WTC11 (cell line): ENCODE results near the gene TCAF1. TPM values are rescaled to one million over a fixed set of nuclear protein-coding genes. Genes with fewer than 3 reads are reported as not detected.

Experiments
- ATAC-seq: fragments of 200-7000 bp; cut with Tn5 transposase; 2 replicates; pipeline ENCODE4 v1.10.0; 2021; ENCODE audit warnings: mild to moderate bottlenecking, moderate library complexity
- CTCF ChIA-PET: fragments of 300-600 bp; sonication (Branson Sonifier 250); formaldehyde crosslinking; loops from one replicate; lab custom pipeline; 2021; ENCODE audit warnings: antibody characterized with exemption; lab: Charles Lee
- POLR2A ChIA-PET: fragments of 350-600 bp; sonication (Branson Sonifier 250); formaldehyde crosslinking; loops from one replicate; lab custom pipeline; 2021; ENCODE audit warnings: antibody characterized with exemption; lab: Charles Lee
- DNase-seq: peaks from one replicate; pipeline ENCODE4 v3.0.0; 2021; ENCODE audit warnings: low spot score
- H3K27ac Mint-ChIP-seq: 2 replicates; pipeline ENCODE4 v1.8.0; 2021; ENCODE audit warnings: mixed read lengths
- H3K27me3 Mint-ChIP-seq: 2 replicates; pipeline ENCODE4 v1.8.0; 2021; ENCODE audit warnings: low read depth, mild to moderate bottlenecking, moderate library complexity, mixed read lengths
- H3K36me3 Mint-ChIP-seq: 2 replicates; pipeline ENCODE4 v1.8.0; 2021; ENCODE audit warnings: mixed read lengths
- H3K4me1 Mint-ChIP-seq: 2 replicates; pipeline ENCODE4 v1.8.0; 2022; ENCODE audit warnings: mixed read lengths
- H3K4me3 Mint-ChIP-seq: 2 replicates; pipeline ENCODE4 v1.8.0; 2021; ENCODE audit warnings: mild to moderate bottlenecking, moderate library complexity, mixed read lengths
- H3K9me3 Mint-ChIP-seq: 2 replicates; pipeline ENCODE4 v1.8.0; 2021; ENCODE audit warnings: mixed read lengths
- ARID4B ChIP-seq: sonication (generic); formaldehyde crosslinking; IDR thresholded peaks from 2 replicates; pipeline ENCODE4 v1.8.0; 2023; ENCODE audit warnings: missing genetic modification reagents, mild to moderate bottlenecking, borderline replicate concordance
- ATF6 ChIP-seq: sonication (generic); formaldehyde crosslinking; IDR thresholded peaks from 2 replicates; pipeline ENCODE4 v1.8.1; 2023; ENCODE audit warnings: mild to moderate bottlenecking, missing genetic modification reagents
- CBFB ChIP-seq: sonication (generic); formaldehyde crosslinking; IDR thresholded peaks from 2 replicates; pipeline ENCODE4 v1.8.1; 2022; ENCODE audit warnings: mild to moderate bottlenecking, low read depth, missing genetic modification reagents
- FOXJ3 ChIP-seq: sonication (generic); formaldehyde crosslinking; IDR thresholded peaks from 2 replicates; pipeline ENCODE4 v1.9.0; 2021; ENCODE audit warnings: missing genetic modification reagents, mild to moderate bottlenecking, borderline replicate concordance
- FOXP1 ChIP-seq: sonication (generic); formaldehyde crosslinking; IDR thresholded peaks from 2 replicates; pipeline ENCODE4 v1.8.0; 2022; ENCODE audit warnings: missing genetic modification reagents, mild to moderate bottlenecking, moderate library complexity, borderline replicate concordance
- HMGXB4 ChIP-seq: sonication (generic); formaldehyde crosslinking; IDR thresholded peaks from 2 replicates; pipeline ENCODE4 v1.8.1; 2023; ENCODE audit warnings: mild to moderate bottlenecking, moderate library complexity, missing genetic modification reagents
- MLX ChIP-seq: sonication (generic); formaldehyde crosslinking; IDR thresholded peaks from 2 replicates; pipeline ENCODE4 v1.8.1; 2023; ENCODE audit warnings: mild to moderate bottlenecking, missing genetic modification reagents, moderate library complexity
- MXD4 ChIP-seq: fragments of 250-450 bp; sonication (Bioruptor Pico); IDR thresholded peaks from 2 replicates; pipeline ENCODE4 v1.8.0; 2021; ENCODE audit warnings: mild to moderate bottlenecking, moderate library complexity, borderline replicate concordance
- NFATC4 ChIP-seq: fragments of 250-450 bp; sonication (Bioruptor Pico); IDR thresholded peaks from 2 replicates; pipeline ENCODE4 v1.9.0; 2021; ENCODE audit warnings: mild to moderate bottlenecking
- NFE2L1 ChIP-seq: sonication (generic); formaldehyde crosslinking; IDR thresholded peaks from 2 replicates; pipeline ENCODE4 v1.8.1; 2023; ENCODE audit warnings: missing genetic modification reagents
- NR3C1 ChIP-seq: sonication (generic); formaldehyde crosslinking; conservative IDR thresholded peaks from 2 replicates; pipeline ENCODE4 v1.8.1; 2023; ENCODE audit warnings: low read depth, mild to moderate bottlenecking, missing genetic modification reagents
- PRDM15 ChIP-seq: sonication (generic); formaldehyde crosslinking; IDR thresholded peaks from 2 replicates; pipeline ENCODE4 v1.8.0; 2022; ENCODE audit warnings: missing genetic modification reagents
- PRRX2 ChIP-seq: fragments of 250-450 bp; sonication (Bioruptor Pico); IDR thresholded peaks from 2 replicates; pipeline ENCODE4 v1.8.0; 2021; ENCODE audit warnings: mild to moderate bottlenecking
- RORB ChIP-seq: fragments of 250-450 bp; sonication (Bioruptor Pico); IDR thresholded peaks from 2 replicates; pipeline ENCODE4 v1.9.0; 2021; ENCODE audit warnings: mild to moderate bottlenecking
- SOX15 ChIP-seq: fragments of 250-450 bp; sonication (Bioruptor Pico); IDR thresholded peaks from 2 replicates; pipeline ENCODE4 v1.9.0; 2021; ENCODE audit warnings: mild to moderate bottlenecking
- SP1 ChIP-seq: sonication (generic); formaldehyde crosslinking; conservative IDR thresholded peaks from 2 replicates; pipeline ENCODE4 v1.8.1; 2022; ENCODE audit warnings: missing genetic modification reagents
- TEAD1 ChIP-seq: sonication (generic); formaldehyde crosslinking; IDR thresholded peaks from 2 replicates; pipeline ENCODE4 v1.8.0; 2022; ENCODE audit warnings: mild to moderate bottlenecking, missing genetic modification reagents
- TP53 ChIP-seq: sonication (generic); formaldehyde crosslinking; IDR thresholded peaks from 2 replicates; pipeline ENCODE4 v1.8.1; 2023; ENCODE audit warnings: mild to moderate bottlenecking, missing genetic modification reagents
- ZBTB43 ChIP-seq: sonication (generic); formaldehyde crosslinking; IDR thresholded peaks from 2 replicates; pipeline ENCODE4 v1.8.1; 2023; ENCODE audit warnings: mild to moderate bottlenecking, missing genetic modification reagents
- ZNF219 ChIP-seq: sonication (generic); formaldehyde crosslinking; IDR thresholded peaks from 2 replicates; pipeline ENCODE4 v1.8.0; 2023; ENCODE audit warnings: missing genetic modification reagents, mild to moderate bottlenecking, borderline replicate concordance
- ZNF423 ChIP-seq: fragments of 250-450 bp; sonication (Bioruptor Pico); IDR thresholded peaks from 2 replicates; pipeline ENCODE4 v2.1.2; 2022; ENCODE audit warnings: mild to moderate bottlenecking, moderate library complexity
- ZNF671 ChIP-seq: fragments of 250-450 bp; sonication (Bioruptor Pico); IDR thresholded peaks from 2 replicates; pipeline ENCODE4 v1.8.0; 2021; ENCODE audit warnings: mild to moderate bottlenecking
- total RNA-seq: library from RNA; stranded (reverse); gene quantifications from 3 replicates; pipeline ENCODE4 v1.2.3, GENCODE V29; 2021

Gene TCAF1
- total RNA-seq, 1 experiment from 2014 or later = 52.7 TPM

- H3K27ac Mint-ChIP-seq = no peak overlapping the region
- H3K27me3 Mint-ChIP-seq = no peaks in the 10 kb centered on the region; the same call in 1 of the 2 replicates
- no peaks in the 10 kb centered on the region for H3K36me3 Mint-ChIP-seq
- ChIA-PET CTCF (no interaction called here), POLR2A (no interaction called here)
- H3K4me3 Mint-ChIP-seq = no peak overlapping the region
- DNase-seq = no peak
- no peak for ATAC-seq
- H3K9me3 Mint-ChIP-seq = peaks cover 5% of the 10 kb centered on the region; the same call in 1 of the 2 replicates
- TF ChIP-seq ATF6 = no peak
- TF ChIP-seq HMGXB4 = no peak
- TF ChIP-seq NFATC4 (CRISPR knock-in tag) = no peak
- TF ChIP-seq MLX (CRISPR knock-in tag) = no peak
- no peak for TF ChIP-seq CBFB (CRISPR knock-in tag)
- TF ChIP-seq ARID4B (CRISPR knock-in tag) = no peak
- TF ChIP-seq ZNF423 = no peak
- no peak for TF ChIP-seq RORB
- TF ChIP-seq ZNF671 (CRISPR knock-in tag) = no peak
- TF ChIP-seq TEAD1 (CRISPR knock-in tag) = no peak
- no peak for TF ChIP-seq TP53 (CRISPR knock-in tag)
- no peak for TF ChIP-seq MXD4
- no peak for TF ChIP-seq NFE2L1 (CRISPR knock-in tag)
- TF ChIP-seq SOX15 (CRISPR knock-in tag) = no peak
- no peaks in the 10 kb centered on the region for H3K4me1 Mint-ChIP-seq
Observed at GRCh38 chr7:143931739-143932138, 29.8 kb upstream of the TCAF1 start.

- Mint-ChIP-seq H3K27ac (no peak overlapping the region), H3K9me3 (no peaks in the 10 kb centered on the region), H3K4me3 (no peak overlapping the region), H3K27me3 (no peaks in the 10 kb centered on the region; the same call in 1 of the 2 replicates), H3K4me1 (no peaks in the 10 kb centered on the region), H3K36me3 (no peaks in the 10 kb centered on the region)
- DNase-seq (no peak), ATAC-seq (no peak)
- CTCF ChIA-PET = no interaction called here
- POLR2A ChIA-PET = no interaction called here
- TF ChIP-seq FOXP1 (no peak), SP1 (CRISPR knock-in tag) (no peak), NR3C1 (no peak), ZBTB43 (CRISPR knock-in tag) (no peak), PRDM15 (CRISPR knock-in tag) (no peak), MLX (CRISPR knock-in tag) (no peak), PRRX2 (CRISPR knock-in tag) (no peak), FOXJ3 (CRISPR knock-in tag) (no peak), ZNF219 (CRISPR knock-in tag) (no peak)
Observed at GRCh38 chr7:143929224-143929920, 27.4 kb upstream of the TCAF1 start.
